Measurements from ENCODE around the gene GSN. TPM values are rescaled to one million over a fixed set of nuclear protein-coding genes. Genes with fewer than 3 reads are reported as not detected.
A peak's percentile ranks its signal among the peaks of the same experiment; 100 is the strongest.
"Not testable (repeated sequence)": the region's sequence is repeated elsewhere in the genome, so short reads cannot be mapped to it uniquely, and the experiment has no call there.

GSN gene
- total and polyA plus RNA-seq, 5 experiments from 2014 or later = 2.0 to 7.9 (median 3.3) TPM

- Mint-ChIP-seq H3K27ac (no peak overlapping the region), H3K27me3 (no peaks in the 10 kb centered on the region), H3K9me3 (no peaks in the 10 kb centered on the region), H3K36me3 (peaks cover 0 to 2% (median 0%) of the 10 kb centered on the region in 3 donors), H3K4me3 (no peak overlapping the region), H3K4me1 (peaks cover 0 to 40% (median 5%) of the 10 kb centered on the region in 4 donors)
- ATAC-seq (no peak), DNase-seq (no peak)
- POLR2A ChIA-PET = no interaction called here
Observed at GRCh38 chr9:121286973-121287741, 19.2 kb downstream of the GSN start.

GRCh38 chr9:121288673-121289025 is 20.7 kb downstream of the GSN start:
- Mint-ChIP-seq H3K9me3 (no peaks in the 10 kb centered on the region), H3K4me3 (no peak overlapping the region), H3K36me3 (peaks cover 0 to 2% (median 0%) of the 10 kb centered on the region in 3 donors), H3K27ac (no peak overlapping the region), H3K27me3 (no peaks in the 10 kb centered on the region), H3K4me1 (peaks cover 0 to 36% (median 5%) of the 10 kb centered on the region in 4 donors)
- no peak for ATAC-seq
- no peak for DNase-seq
- POLR2A ChIA-PET = no interaction called here

GRCh38 chr9:121289026-121289771 is 21.2 kb downstream of the GSN start:
- POLR2A ChIA-PET = interaction anchor here (0.7 kb wide), 1 partner anchor 159 kb away, joined by 3 read pairs; no protein-coding TSS in a partner anchor
- Mint-ChIP-seq H3K4me3 (no peak overlapping the region), H3K36me3 (peaks cover 0 to under 1% (median 0%) of the 10 kb centered on the region in 3 donors), H3K27ac (peak overlapping the region in 3 of 10 donors; percentile 32 to 80 (median 33)), H3K27me3 (no peaks in the 10 kb centered on the region), H3K4me1 (peaks cover 0 to 36% (median 5%) of the 10 kb centered on the region in 4 donors), H3K9me3 (no peaks in the 10 kb centered on the region)
- ATAC-seq = no peak
- no peak for DNase-seq

- no peaks in the 10 kb centered on the region for H3K36me3 Mint-ChIP-seq
- no peaks in the 10 kb centered on the region for H3K27me3 Mint-ChIP-seq
- H3K4me1 Mint-ChIP-seq = peaks cover 0 to 33% (median 5%) of the 10 kb centered on the region in 4 donors
- POLR2A ChIA-PET = interaction anchor here (0.7 kb wide), 1 partner anchor 158 kb away, joined by 3 read pairs; no protein-coding TSS in a partner anchor
- H3K27ac Mint-ChIP-seq = peak overlapping the region in 2 of 10 donors; percentile 13 to 80
- no peak overlapping the region for H3K4me3 Mint-ChIP-seq
- no peaks in the 10 kb centered on the region for H3K9me3 Mint-ChIP-seq
- DNase-seq = no peak
- ATAC-seq = no peak
Observed at GRCh38 chr9:121289772-121290370, 21.9 kb downstream of the GSN start.

GRCh38 chr9:121291536-121291935 is 23.6 kb downstream of the GSN start:
- DNase-seq, H3K27me3 Mint-ChIP-seq, H3K27ac Mint-ChIP-seq, H3K4me3 Mint-ChIP-seq, H3K9me3 Mint-ChIP-seq, POLR2A ChIA-PET, ATAC-seq, H3K36me3 Mint-ChIP-seq: not testable (repeated sequence)
- H3K4me1 Mint-ChIP-seq = peaks cover 0 to 23% (median under 1%) of the 10 kb centered on the region in 4 donors

GRCh38 chr9:121292051-121292450 is 24.1 kb downstream of the GSN start:
- DNase-seq (no peak), ATAC-seq (no peak)
- POLR2A ChIA-PET = no interaction called here
- Mint-ChIP-seq H3K4me3 (no peak overlapping the region), H3K4me1 (peaks cover 0 to 21% (median 0%) of the 10 kb centered on the region in 4 donors), H3K27me3 (no peaks in the 10 kb centered on the region), H3K36me3 (no peaks in the 10 kb centered on the region), H3K9me3 (no peaks in the 10 kb centered on the region), H3K27ac (no peak overlapping the region)

- no peak overlapping the region for H3K4me3 Mint-ChIP-seq
- H3K27me3 Mint-ChIP-seq = no peaks in the 10 kb centered on the region
- H3K9me3 Mint-ChIP-seq = no peaks in the 10 kb centered on the region
- ATAC-seq (no peak), DNase-seq (no peak)
- peaks cover 0 to 18% (median 0%) of the 10 kb centered on the region in 4 donors for H3K4me1 Mint-ChIP-seq
- no peak overlapping the region for H3K27ac Mint-ChIP-seq
- POLR2A ChIA-PET = no interaction called here
- no peaks in the 10 kb centered on the region for H3K36me3 Mint-ChIP-seq
Observed at GRCh38 chr9:121292801-121293241, 24.9 kb downstream of the GSN start.

GRCh38 chr9:121294151-121294743 is 26.3 kb downstream of the GSN start:
- H3K27me3 Mint-ChIP-seq = peaks cover 0 to 8% (median 0%) of the 10 kb centered on the region in 5 donors
- peaks cover 3 to 19% (median 9%) of the 10 kb centered on the region in 4 donors for H3K4me1 Mint-ChIP-seq
- no peak for DNase-seq
- no peak for ATAC-seq
- POLR2A ChIA-PET = no interaction called here
- no peaks in the 10 kb centered on the region for H3K9me3 Mint-ChIP-seq
- no peaks in the 10 kb centered on the region for H3K36me3 Mint-ChIP-seq
- no peak overlapping the region for H3K27ac Mint-ChIP-seq
- no peak overlapping the region for H3K4me3 Mint-ChIP-seq

- peaks cover 4 to 17% (median 13%) of the 10 kb centered on the region in 4 donors for H3K4me1 Mint-ChIP-seq
- ATAC-seq = no peak
- peaks cover 1 to 9% (median 3%) of the 10 kb centered on the region in 5 donors for H3K27me3 Mint-ChIP-seq
- no peak for DNase-seq
- H3K9me3 Mint-ChIP-seq = no peaks in the 10 kb centered on the region
- H3K4me3 Mint-ChIP-seq = no peak overlapping the region
- POLR2A ChIA-PET = no interaction called here
- H3K27ac Mint-ChIP-seq = no peak overlapping the region
- no peaks in the 10 kb centered on the region for H3K36me3 Mint-ChIP-seq
Observed at GRCh38 chr9:121294866-121295661, 27.1 kb downstream of the GSN start.

- no peak overlapping the region for H3K27ac Mint-ChIP-seq
Observed at GRCh38 chr9:121295662-121296191, 27.8 kb downstream of the GSN start.

GRCh38 chr9:121296213-121297127 is 28.5 kb downstream of the GSN start:
- Mint-ChIP-seq H3K4me3 (no peak overlapping the region), H3K4me1 (peaks cover 7 to 22% (median 20%) of the 10 kb centered on the region in 4 donors), H3K9me3 (no peaks in the 10 kb centered on the region), H3K27ac (no peak overlapping the region), H3K27me3 (peaks cover 5 to 14% (median 8%) of the 10 kb centered on the region in 5 donors), H3K36me3 (no peaks in the 10 kb centered on the region)
- no peak for ATAC-seq
- DNase-seq = no peak
- POLR2A ChIA-PET = no interaction called here

More at GRCh38 chr9:121295662-121296191, 27.8 kb downstream of the GSN start:
- POLR2A ChIA-PET = no interaction called here
- no peak for ATAC-seq
- Mint-ChIP-seq H3K27me3 (peaks cover 5 to 14% (median 8%) of the 10 kb centered on the region in 5 donors), H3K4me1 (peaks cover 7 to 22% (median 19%) of the 10 kb centered on the region in 4 donors), H3K36me3 (no peaks in the 10 kb centered on the region), H3K9me3 (no peaks in the 10 kb centered on the region), H3K4me3 (no peak overlapping the region)
- no peak for DNase-seq
